GM20000 (cell line): ENCODE measurements around the gene ARHGEF19.

ENCODE experiments used
- DNase-seq: peaks from one replicate; pipeline ENCODE4 v3.0.0; 2012; ENCODE audit warnings: low spot score
- CTCF ChIP-seq: IDR thresholded peaks from 2 replicates; pipeline ENCODE4 v1.5.1; 2012; ENCODE audit warnings: mild to moderate bottlenecking, control low read depth; ENCODE audit errors: extremely low read depth, missing control alignments

ARHGEF19 gene

GRCh38 chr1:16189003-16189402 is 23.4 kb downstream of the ARHGEF19 start:
- TF ChIP-seq CTCF: no peak
- no peak for DNase-seq

DNA sequence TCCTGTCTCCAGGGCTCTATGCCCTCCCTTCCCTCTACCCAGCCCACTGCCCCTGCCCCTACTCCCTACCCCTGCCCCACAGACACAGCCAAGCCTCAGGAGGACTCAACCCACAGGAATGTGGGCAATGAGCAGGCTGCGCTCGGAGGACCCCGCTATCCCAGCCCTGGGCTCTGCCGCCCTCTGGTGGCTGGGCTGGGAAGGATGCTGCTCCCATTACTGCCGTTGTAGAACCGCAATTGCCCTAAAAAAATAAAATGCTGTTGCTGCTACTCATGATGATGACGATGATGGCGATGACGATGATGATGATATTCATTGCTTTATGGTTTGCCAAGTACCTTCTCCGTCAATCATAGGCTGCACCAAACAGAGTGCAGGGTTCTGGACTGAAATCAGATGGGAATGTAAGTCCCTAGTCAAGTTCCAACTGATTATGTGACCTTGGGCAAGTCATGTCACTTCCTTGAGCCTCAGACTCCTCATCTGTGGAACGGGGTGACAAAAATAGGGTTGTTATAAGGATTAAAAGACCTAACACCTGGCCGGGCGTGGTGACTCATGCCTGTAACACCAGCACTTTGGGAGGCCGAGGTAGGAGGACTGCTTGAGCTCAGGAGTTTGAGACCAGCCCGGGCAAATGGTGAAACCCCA is 24.6 kb downstream of the ARHGEF19 start:
- peak; percentile 84 for DNase-seq
- TF ChIP-seq CTCF: peak; percentile 90

- TF ChIP-seq CTCF: no peak
- no peak for DNase-seq
These were observed 25.7 kb downstream of the ARHGEF19 start for GRCh38 chr1:16186655-16187235.

DNA sequence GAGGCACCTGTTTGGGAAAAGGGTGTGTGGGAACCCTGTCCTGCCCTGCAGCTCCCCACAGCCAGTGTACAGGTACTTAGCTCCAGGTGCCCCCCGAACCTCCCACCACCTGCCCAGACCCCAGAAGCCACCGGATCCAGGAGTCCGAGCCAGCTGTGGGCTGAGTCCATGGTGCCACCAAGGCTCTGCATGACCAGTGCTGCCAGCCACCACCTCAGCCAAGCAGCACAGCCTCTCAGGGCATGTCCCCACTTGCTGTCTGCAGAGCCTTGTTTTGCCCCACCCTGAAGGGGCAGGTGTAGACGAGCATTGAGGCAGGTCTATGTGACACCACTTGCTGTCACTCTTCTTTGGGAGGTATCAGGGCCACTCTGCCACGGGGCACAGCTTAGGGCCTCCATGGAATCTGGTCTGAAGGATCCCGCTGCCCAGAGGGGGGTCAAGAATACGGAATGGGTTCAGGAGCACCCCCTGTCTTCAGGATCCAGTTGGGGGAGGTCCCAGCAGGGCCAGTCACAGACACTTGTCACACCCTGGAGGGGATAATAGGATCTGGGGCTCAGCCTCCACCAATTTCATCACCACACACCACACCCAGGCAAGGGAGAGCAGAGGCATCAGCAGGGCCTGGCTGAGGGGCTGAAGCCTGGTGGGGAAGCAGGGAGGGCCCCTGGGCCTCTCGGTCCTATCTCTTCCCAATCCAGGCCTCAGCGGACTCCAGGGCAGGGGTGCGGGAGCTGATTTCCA is 27.7 kb downstream of the ARHGEF19 start:
- no peak for DNase-seq
- no peak for TF ChIP-seq CTCF

- no peak for DNase-seq
- TF ChIP-seq CTCF: no peak
These were observed 28.5 kb downstream of the ARHGEF19 start for GRCh38 chr1:16183765-16184556.

- no peak for DNase-seq
- TF ChIP-seq CTCF: no peak
These were observed 29.3 kb downstream of the ARHGEF19 start for GRCh38 chr1:16183179-16183578.
